Progenitor cell of endocrine pancreas (in vitro differentiated cells): ENCODE measurements around the gene TFR2. TPM values are rescaled to one million over a fixed set of nuclear protein-coding genes. Genes with fewer than 3 reads are reported as not detected.

Experiments
- DNase-seq: peaks from one replicate; pipeline ENCODE4 v3.0.0; 2021; ENCODE audit warnings: low spot score; ENCODE audit not compliant: unreplicated experiment
- H3K27ac Mint-ChIP-seq: 2 replicates; pipeline ENCODE4 v1.8.0; 2021; ENCODE audit warnings: mild to moderate bottlenecking, moderate library complexity, mixed read lengths
- H3K27me3 Mint-ChIP-seq: 2 replicates; pipeline ENCODE4 v1.8.0; 2021; ENCODE audit warnings: mixed read lengths
- H3K36me3 Mint-ChIP-seq: 2 replicates; pipeline ENCODE4 v1.8.0; 2022; ENCODE audit warnings: mixed read lengths; ENCODE audit not compliant: insufficient read depth
- H3K4me1 Mint-ChIP-seq: 2 replicates; pipeline ENCODE4 v1.8.0; 2021; ENCODE audit warnings: low read depth, mixed read lengths
- H3K4me3 Mint-ChIP-seq: 2 replicates; pipeline ENCODE4 v1.8.0; 2021; ENCODE audit warnings: low read depth, mild to moderate bottlenecking, moderate library complexity, mixed read lengths
- H3K9me3 Mint-ChIP-seq: 2 replicates; pipeline ENCODE4 v1.8.0; 2021; ENCODE audit warnings: low read depth, mixed read lengths
- total RNA-seq: library from RNA; stranded (reverse); gene quantifications from 2 replicates; pipeline ENCODE4 v1.2.1, GENCODE V29; 2021
- TF ChIP-seq, protein P1 (sequence below): fragments of 200-600 bp; sonication (generic); IDR thresholded peaks from one replicate; pipeline ENCODE4 v1.5.0; 2021; ENCODE audit warnings: antibody characterized with exemption, mild to moderate bottlenecking; ENCODE audit not compliant: unreplicated experiment

Gene TFR2
- total RNA-seq, 1 donor from 2014 or later: 0.93 TPM

- H3K36me3 Mint-ChIP-seq: peaks cover 6% of the 10 kb centered on the region
- H3K4me3 Mint-ChIP-seq: no peak overlapping the region
- TF ChIP-seq, protein P1, sequence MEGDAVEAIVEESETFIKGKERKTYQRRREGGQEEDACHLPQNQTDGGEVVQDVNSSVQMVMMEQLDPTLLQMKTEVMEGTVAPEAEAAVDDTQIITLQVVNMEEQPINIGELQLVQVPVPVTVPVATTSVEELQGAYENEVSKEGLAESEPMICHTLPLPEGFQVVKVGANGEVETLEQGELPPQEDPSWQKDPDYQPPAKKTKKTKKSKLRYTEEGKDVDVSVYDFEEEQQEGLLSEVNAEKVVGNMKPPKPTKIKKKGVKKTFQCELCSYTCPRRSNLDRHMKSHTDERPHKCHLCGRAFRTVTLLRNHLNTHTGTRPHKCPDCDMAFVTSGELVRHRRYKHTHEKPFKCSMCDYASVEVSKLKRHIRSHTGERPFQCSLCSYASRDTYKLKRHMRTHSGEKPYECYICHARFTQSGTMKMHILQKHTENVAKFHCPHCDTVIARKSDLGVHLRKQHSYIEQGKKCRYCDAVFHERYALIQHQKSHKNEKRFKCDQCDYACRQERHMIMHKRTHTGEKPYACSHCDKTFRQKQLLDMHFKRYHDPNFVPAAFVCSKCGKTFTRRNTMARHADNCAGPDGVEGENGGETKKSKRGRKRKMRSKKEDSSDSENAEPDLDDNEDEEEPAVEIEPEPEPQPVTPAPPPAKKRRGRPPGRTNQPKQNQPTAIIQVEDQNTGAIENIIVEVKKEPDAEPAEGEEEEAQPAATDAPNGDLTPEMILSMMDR: no peak
Observed at GRCh38 chr7:100683659-100684533, 42.5 kb upstream of the TFR2 start.

DNA sequence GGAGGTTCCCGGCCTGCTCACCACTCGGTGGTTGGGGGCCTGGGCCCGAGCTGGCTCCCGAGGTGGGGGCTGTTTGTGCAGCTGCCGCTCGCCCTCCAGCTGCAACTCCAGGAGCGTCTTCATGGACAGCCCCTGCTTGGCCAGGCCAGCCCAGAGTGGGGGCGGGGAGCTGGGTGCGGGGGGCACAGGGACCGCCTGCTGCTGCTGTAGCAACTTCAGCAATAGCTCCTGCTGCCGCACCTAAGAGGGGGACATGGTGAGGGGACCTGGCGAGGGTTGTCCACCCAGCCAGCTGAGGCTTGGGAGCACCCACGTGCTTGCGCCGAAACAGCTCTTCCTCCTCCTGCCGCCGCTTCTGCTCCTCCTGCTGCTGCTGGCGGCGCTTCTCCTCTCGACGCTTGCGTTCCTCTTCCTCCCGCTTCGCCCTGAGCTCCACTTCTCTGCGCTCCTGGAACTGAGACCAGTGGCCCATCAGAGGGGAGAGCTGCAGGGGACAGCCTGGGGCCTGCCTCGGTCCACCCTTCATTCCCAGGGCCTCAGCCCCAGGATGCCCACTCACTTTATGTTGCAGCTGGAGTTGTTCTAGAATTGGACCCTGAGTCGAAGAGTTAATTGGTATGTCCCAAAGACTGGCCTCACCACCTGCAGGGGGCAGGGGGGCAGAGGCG, 41.8 kb upstream of the TFR2 start:
- no peaks in the 10 kb centered on the region for H3K27me3 Mint-ChIP-seq
- TF ChIP-seq, protein P1: no peak
- no peak for DNase-seq
- no peaks in the 10 kb centered on the region for H3K4me1 Mint-ChIP-seq
- H3K9me3 Mint-ChIP-seq: no peaks in the 10 kb centered on the region
- no peak overlapping the region for H3K4me3 Mint-ChIP-seq
- no peak overlapping the region for H3K27ac Mint-ChIP-seq
- peaks cover 8% of the 10 kb centered on the region for H3K36me3 Mint-ChIP-seq

More at GRCh38 chr7:100683659-100684533, 42.5 kb upstream of the TFR2 start:
- no peaks in the 10 kb centered on the region for H3K4me1 Mint-ChIP-seq
- DNase-seq: no peak
- H3K27me3 Mint-ChIP-seq: no peaks in the 10 kb centered on the region
- H3K27ac Mint-ChIP-seq: no peak overlapping the region
- H3K9me3 Mint-ChIP-seq: no peaks in the 10 kb centered on the region

DNA sequence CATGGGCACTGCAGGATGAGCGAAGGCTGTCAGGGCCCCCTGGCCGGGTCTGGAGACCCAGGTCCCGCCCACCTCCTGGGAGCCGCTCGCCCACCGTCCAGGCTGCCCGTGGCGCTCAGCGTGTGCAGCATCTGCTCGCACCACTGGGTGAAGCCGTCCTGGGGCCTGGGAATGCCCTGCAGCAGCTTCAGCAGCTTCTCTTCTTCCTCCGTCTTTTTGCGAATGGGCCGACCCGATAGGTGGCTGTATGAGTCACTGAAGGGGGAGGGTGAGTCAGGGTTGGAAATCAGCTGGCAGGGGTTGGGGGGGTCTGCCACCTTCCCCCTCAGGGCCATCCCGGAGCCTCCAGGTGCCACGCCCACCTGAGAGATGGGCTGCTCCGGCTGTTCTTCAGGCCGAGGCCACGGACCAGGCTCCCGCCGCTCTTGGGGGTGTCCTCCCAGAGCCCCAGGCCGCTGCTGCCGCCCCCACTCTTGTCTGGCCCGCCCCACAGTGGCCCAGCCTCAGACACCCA, 40.9 kb upstream of the TFR2 start:
- no peaks in the 10 kb centered on the region for H3K4me1 Mint-ChIP-seq
- no peak overlapping the region for H3K27ac Mint-ChIP-seq
- TF ChIP-seq, protein P1: no peak
- no peak for DNase-seq
- H3K9me3 Mint-ChIP-seq: no peaks in the 10 kb centered on the region
- peaks cover 10% of the 10 kb centered on the region for H3K36me3 Mint-ChIP-seq
- H3K4me3 Mint-ChIP-seq: no peak overlapping the region
- H3K27me3 Mint-ChIP-seq: no peaks in the 10 kb centered on the region

- TF ChIP-seq, protein P1: no peak
- Mint-ChIP-seq H3K4me3 (no peak overlapping the region), H3K9me3 (no peaks in the 10 kb centered on the region), H3K27ac (no peak overlapping the region), H3K4me1 (no peaks in the 10 kb centered on the region), H3K36me3 (peaks cover 10% of the 10 kb centered on the region), H3K27me3 (no peaks in the 10 kb centered on the region)
- DNase-seq: no peak
Observed at GRCh38 chr7:100681491-100682227, 40.3 kb upstream of the TFR2 start.
